ENCODE results near the gene THADA.

The THADA gene

GRCh38 chr2:43276266-43276941, 319.4 kb downstream of the THADA start:
- DNase-seq (ENCODE audit: low read depth), result no peak

GRCh38 chr2:43274721-43275120, 321.1 kb downstream of the THADA start:
- no peak for DNase-seq (ENCODE audit: low read depth)

GRCh38 chr2:43274055-43274454, 321.8 kb downstream of the THADA start:
- DNase-seq (ENCODE audit: low read depth), result no peak

DNA sequence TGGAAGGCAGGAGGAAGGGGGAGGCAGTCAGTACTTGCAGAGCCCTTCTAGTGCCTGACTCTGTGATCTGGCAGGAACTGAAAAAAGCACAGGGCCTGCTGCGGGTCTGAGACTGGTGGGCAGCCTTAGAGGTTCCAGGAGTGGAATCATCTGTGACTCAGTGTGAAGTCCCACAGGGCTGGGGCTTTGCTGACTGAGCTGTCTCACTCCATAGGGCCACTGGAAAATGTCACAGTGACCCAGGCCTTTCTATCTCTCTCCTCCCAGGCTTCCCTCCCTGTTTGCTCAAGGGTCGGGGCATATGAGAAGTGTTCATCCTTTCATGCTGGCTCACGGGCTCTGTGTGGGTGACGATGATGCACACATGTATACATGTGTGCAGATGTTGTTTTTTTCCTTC, 322.3 kb downstream of the THADA start:
- DNase-seq (ENCODE audit: low read depth), result no peak

GRCh38 chr2:43270930-43271615, 324.8 kb downstream of the THADA start:
- no peak for DNase-seq (ENCODE audit: low read depth)

GRCh38 chr2:43270461-43270860, 325.4 kb downstream of the THADA start:
- no peak for DNase-seq (ENCODE audit: low read depth)

- peak; percentile 94 for DNase-seq (ENCODE audit: low read depth)
Observed at GRCh38 chr2:43269706-43270105, 326.1 kb downstream of the THADA start.

GRCh38 chr2:43269074-43269572, 326.7 kb downstream of the THADA start:
- peak; percentile 100 for DNase-seq (ENCODE audit: low read depth)

DNA sequence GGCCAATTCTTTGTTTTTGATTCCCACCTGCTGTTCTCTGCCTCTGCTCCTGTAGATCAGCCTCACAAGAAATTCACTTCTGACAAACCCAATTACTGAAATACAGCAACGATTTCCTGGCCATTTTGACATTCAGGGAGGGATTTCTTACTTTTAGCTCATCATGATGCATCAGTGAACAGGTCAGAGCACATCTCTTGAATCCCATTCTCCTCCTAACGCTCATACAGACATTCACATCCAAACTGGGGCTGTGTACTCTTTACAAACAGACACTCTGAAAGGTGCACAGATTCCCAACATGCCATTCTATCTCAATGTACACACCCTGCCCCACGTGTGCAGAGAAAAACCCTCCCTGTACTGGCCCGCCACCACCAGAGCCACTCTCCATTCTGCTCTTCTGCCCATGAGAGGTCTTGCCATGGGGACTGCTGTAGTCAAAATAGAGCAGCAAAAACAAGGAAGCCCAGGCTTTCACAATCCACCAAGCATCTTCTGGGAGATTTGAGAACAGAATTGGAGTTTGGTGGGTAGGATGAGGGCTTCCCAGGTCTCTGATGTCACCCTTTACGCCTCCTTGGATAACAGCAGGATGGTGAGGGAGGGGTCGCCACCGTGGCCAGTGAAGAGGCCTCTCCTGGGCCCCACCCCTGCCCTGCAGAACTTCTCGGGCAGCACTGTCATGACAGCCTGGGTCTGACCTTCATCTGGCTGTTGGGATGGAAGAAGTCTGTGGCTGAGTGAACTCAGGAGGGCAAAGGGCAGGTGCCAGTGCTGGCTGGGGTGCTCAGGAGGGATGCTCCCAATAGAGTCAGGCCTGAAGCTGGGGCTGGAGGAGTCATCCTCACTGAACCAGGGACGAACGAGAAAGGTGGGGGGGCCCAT, 327.5 kb downstream of the THADA start:
- no peak for DNase-seq (ENCODE audit: low read depth)

- no peak for DNase-seq (ENCODE audit: low read depth)
Observed at GRCh38 chr2:43267381-43267780, 328.5 kb downstream of the THADA start.

- DNase-seq (ENCODE audit: low read depth), result no peak
Observed at GRCh38 chr2:43266711-43267111, 329.1 kb downstream of the THADA start.

DNA sequence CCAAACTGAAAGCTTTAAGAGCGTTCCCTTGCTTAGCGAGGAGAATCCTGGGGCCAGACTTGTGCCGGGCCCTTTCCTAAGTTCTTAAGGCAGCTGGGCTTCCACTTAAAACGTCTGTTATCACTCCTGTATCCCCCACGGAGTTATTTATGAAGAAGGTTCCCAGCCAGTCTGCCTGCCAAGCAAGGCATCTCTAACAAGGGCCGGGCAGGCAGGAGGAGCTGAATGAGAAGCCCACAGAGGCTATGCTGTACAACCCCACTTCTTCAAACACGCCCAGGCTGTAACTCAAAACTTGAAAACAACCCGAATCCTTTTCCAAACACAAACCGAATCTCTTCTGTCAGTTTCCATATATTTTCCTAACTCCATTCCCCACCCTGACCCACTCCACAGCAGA, 330.4 kb downstream of the THADA start:
- no peak for DNase-seq (ENCODE audit: low read depth)

DNA sequence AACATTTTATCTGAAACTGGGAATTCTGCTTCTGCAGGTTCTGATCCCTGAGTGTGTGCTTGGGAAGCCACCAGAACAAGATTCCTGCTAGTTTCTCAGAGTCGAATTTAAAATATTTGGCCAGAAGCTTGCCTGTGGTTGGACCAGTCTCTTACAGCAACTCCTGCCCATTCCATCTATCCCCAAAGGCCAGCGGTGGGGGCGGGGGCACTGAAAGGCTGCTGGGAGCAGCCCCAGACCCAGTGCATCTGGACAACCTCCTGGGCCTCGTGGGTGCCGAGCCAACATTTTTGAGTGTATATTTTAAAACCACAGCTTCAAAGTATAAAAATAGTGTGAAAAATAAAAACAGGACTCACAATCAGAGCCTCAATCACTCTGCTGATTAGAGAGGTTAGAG, 330.8 kb downstream of the THADA start:
- DNase-seq (ENCODE audit: low read depth), result no peak

GRCh38 chr2:43262951-43263350, 332.9 kb downstream of the THADA start:
- DNase-seq (ENCODE audit: low read depth), result no peak

- DNase-seq (ENCODE audit: low read depth), result no peak
Observed at GRCh38 chr2:43262239-43262638, 333.6 kb downstream of the THADA start.

DNA sequence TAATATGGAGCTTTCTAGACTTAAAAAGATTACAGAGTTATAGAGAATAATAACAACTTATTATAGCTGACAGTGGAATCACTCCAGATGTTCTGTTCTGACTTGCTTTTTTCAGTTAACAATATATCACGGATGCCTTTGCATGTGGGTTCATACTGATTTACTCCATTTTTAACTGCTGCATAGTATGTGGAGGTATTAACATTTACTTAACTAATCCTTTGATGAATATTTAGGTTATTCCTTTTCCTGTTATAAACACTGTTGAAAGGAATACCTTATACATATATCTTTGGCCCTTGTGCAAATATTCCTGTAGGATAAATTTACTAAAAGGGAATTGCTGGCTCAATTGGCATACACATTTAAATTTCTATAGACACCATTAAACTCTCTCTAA, 336.3 kb downstream of the THADA start:
- no peak for DNase-seq (ENCODE audit: low read depth)

DNA sequence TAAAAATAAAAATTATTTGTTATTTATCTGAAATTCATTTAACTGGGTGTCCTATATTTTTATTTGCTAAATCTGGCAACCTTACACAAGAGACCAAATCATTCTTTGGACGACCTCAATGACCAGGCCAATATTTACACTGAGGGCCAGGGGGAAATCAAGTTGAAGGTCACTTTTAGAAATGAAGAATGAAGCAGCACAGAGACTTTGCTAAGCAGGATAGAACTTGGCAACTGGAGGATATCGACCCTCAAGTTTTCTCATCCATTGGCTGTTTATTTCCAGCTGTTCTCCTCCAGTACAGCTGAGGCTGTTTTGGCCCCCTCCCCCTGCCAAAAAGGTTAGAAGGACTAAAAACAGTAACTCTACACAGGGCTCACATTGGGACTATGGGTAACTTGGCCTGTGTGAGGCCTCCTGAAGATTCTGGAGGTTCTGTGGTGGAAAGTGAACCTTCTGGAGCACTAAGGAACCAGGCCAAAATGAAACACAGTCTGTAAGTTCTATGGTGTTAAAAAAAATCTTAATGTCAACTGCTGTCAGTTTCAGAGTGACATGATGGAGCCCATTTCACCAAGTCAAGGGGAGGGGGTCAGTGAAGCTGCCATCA, 337.2 kb downstream of the THADA start:
- no peak for DNase-seq (ENCODE audit: low read depth)

- DNase-seq (ENCODE audit: low read depth), result no peak
Observed at GRCh38 chr2:43255296-43255910, 340.4 kb downstream of the THADA start.

DNA sequence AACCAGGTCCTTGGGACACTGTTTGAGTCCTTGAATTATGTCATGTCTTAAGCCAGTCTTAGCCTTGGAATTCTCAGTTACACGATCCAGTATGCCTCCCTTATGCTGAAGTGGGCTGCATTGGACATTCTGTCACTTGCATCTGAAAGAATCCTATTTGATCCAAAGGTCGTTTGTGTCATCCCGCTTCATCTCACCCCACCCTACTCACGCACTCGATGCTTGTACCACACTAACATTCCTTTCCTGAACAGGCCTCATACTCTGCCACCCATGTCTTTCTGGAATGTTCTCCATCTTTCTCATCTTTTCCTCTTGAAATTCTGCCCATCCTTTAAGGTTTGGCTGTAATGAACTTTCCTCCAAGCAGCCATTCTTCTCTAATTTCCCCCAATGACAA, 341.5 kb downstream of the THADA start:
- no peak for DNase-seq (ENCODE audit: low read depth)

DNA sequence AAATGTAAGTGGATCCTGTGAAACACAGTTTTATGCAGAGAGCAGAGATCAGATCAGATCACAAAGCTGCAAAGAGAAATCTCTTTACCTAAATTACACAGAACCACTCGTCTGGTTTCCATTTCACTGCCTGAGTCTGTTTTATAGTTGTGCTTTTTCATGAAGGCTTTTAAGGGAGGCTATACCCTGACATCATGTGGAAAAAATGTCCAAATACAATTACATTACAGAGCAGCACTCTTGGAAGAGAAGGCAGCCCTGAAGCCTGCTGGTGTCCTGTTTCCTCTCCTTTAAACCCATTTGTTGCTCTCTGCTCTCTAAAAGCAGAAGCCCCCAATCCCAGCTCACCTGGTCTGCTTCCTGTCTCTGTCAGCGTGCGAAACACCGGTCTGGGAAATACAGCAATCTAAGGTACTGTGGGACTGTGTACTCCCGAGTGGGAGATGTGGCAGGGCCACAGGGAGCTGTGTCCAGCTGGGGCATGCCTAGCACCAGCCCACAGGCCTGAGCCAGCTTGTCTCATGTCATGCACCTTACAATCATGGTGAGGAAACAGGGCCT, 344.6 kb downstream of the THADA start:
- DNase-seq (ENCODE audit: low read depth), result peak; percentile 74

- no peak for DNase-seq (ENCODE audit: low read depth)
Observed at GRCh38 chr2:43250015-43250414, 345.8 kb downstream of the THADA start.

- no peak for DNase-seq (ENCODE audit: low read depth)
Observed at GRCh38 chr2:43248621-43249020, 347.2 kb downstream of the THADA start.

Measured in iris pigment epithelial cell (primary cell).